SK-N-SH (cell line): Measurements from ENCODE around the gene ZBTB16. TPM values are rescaled to one million over a fixed set of nuclear protein-coding genes. Genes with fewer than 3 reads are reported as not detected.

Experiments
- CTCF ChIA-PET: fragments of 300-600, 350-600 bp; formaldehyde crosslinking; extraction: SDS; loops from one replicate; lab custom pipeline; 2021; lab: Yijun Ruan, JAX
- POLR2A ChIA-PET: fragments of 350-600 bp; sonication (Branson Sonifier 250); formaldehyde crosslinking; extraction: SDS; loops from one replicate; lab custom pipeline; 2020; ENCODE audit warnings: antibody characterized with exemption, inconsistent platforms; lab: Yijun Ruan, JAX
- DNase-seq: peaks from one replicate; pipeline ENCODE4 v3.0.0; 2012
- H2AFZ ChIP-seq: fragments of 200-600 bp; sonication (generic); 2 replicates; pipeline ENCODE4 v1.8.1; 2016; ENCODE audit warnings: antibody characterized with exemption, mild to moderate bottlenecking, low read depth
- H3F3A ChIP-seq: fragments of 200-600 bp; sonication (generic); replicated peaks from 2 replicates; pipeline ENCODE3; 2016; ENCODE audit warnings: antibody characterized with exemption, mild to moderate bottlenecking; ENCODE audit not compliant: insufficient read depth
- H3K27ac ChIP-seq, 2 experiments: fragments of 200-500 bp in 1 of 2; fragments of 200-600 bp in 1 of 2; sonication (Bioruptor generic) in 1 of 2; sonication (generic), shearing (Covaris generic) in 1 of 2; 2 replicates each; pipeline versions ENCODE4 v1.5.1 to v1.6.1; 2014 to 2016; ENCODE audit warnings: low read depth in 2 of 2, inconsistent platforms in 1 of 2, low read length in 1 of 2, mild to moderate bottlenecking in 1 of 2, mixed read lengths in 1 of 2
- H3K27me3 ChIP-seq: fragments of 200-600 bp; sonication (generic), shearing (Covaris generic); 2 replicates; pipeline ENCODE4 v1.6.1; 2016; ENCODE audit warnings: mixed run types; ENCODE audit not compliant: insufficient read depth
- H3K36me3 ChIP-seq, 2 experiments: fragments of 200-500 bp in 1 of 2; fragments of 200-600 bp in 1 of 2; sonication (Bioruptor generic) in 1 of 2; sonication (generic) in 1 of 2; replicated peaks in 1 of 2; 2 replicates each; pipeline versions ENCODE3 to v1.5.1; 2014 to 2016; ENCODE audit warnings: low read length in 1 of 2, mild to moderate bottlenecking in 1 of 2; ENCODE audit not compliant: insufficient read depth in 2 of 2, control insufficient read depth in 1 of 2
- H3K4me1 ChIP-seq, 2 experiments: fragments of 200-500 bp in 1 of 2; fragments of 200-600 bp in 1 of 2; sonication (Bioruptor generic) in 1 of 2; sonication (generic), shearing (Covaris generic) in 1 of 2; 2 replicates each; pipeline versions ENCODE4 v1.5.1 to v1.6.1; 2014 to 2016; ENCODE audit warnings: low read depth in 1 of 2, low read length in 1 of 2, mixed run types in 1 of 2; ENCODE audit not compliant: insufficient read depth in 2 of 2, control insufficient read depth in 1 of 2
- H3K4me2 ChIP-seq: fragments of 200-600 bp; sonication (generic), shearing (Covaris generic); 2 replicates; pipeline ENCODE4 v1.6.1; 2017; ENCODE audit warnings: mixed run types
- H3K4me3 ChIP-seq, 2 experiments: fragments of 200-500 bp in 1 of 2; fragments of 200-600 bp in 1 of 2; sonication (Bioruptor generic) in 1 of 2; sonication (generic), shearing (Covaris generic) in 1 of 2; 2 replicates each; pipeline versions ENCODE4 v1.5.1 to v1.8.1; 2014 to 2016; ENCODE audit warnings: low read depth in 2 of 2, inconsistent platforms in 1 of 2, low read length in 1 of 2, mild to moderate bottlenecking in 1 of 2, mixed read lengths in 1 of 2, moderate library complexity in 1 of 2
- H3K79me2 ChIP-seq: fragments of 200-600 bp; sonication (generic); 2 replicates; pipeline ENCODE4 v1.8.1; 2017; ENCODE audit warnings: mild to moderate bottlenecking; ENCODE audit not compliant: insufficient read depth
- H3K9ac ChIP-seq: fragments of 200-600 bp; sonication (generic); 2 replicates; pipeline ENCODE4 v1.6.1; 2017; ENCODE audit warnings: mixed run types
- H3K9me2 ChIP-seq: fragments of 200-600 bp; sonication (generic); 2 replicates; pipeline ENCODE4 v1.6.1; 2017; ENCODE audit warnings: mixed run types
- H3K9me3 ChIP-seq: fragments of 200-600 bp; sonication (generic); 2 replicates; pipeline ENCODE4 v1.6.1; 2017; ENCODE audit warnings: mixed run types, mild to moderate bottlenecking, moderate library complexity
- H4K20me1 ChIP-seq: fragments of 200-600 bp; sonication (generic); 2 replicates; pipeline ENCODE4 v1.6.1; 2017; ENCODE audit warnings: mild to moderate bottlenecking, mixed run types; ENCODE audit not compliant: insufficient read depth
- ELF1 ChIP-seq: IDR thresholded peaks from 2 replicates; pipeline ENCODE4 v1.4.0; 2012
- EZH2phosphoT487 ChIP-seq: fragments of 200-600 bp; sonication (generic); IDR thresholded peaks from 2 replicates; pipeline ENCODE4 v1.6.1; 2017; ENCODE audit warnings: low read depth, mixed run types, mild to moderate bottlenecking, antibody characterized with exemption, moderate library complexity, borderline replicate concordance
- FOSL2 ChIP-seq: IDR thresholded peaks from 2 replicates; pipeline ENCODE4 v1.4.0; 2012; ENCODE audit warnings: low read depth, mild to moderate bottlenecking, moderate library complexity, borderline replicate concordance
- FOXJ3 ChIP-seq: sonication (generic); formaldehyde crosslinking; IDR thresholded peaks from 2 replicates; pipeline ENCODE4 v1.5.1; 2020; ENCODE audit warnings: mild to moderate bottlenecking, missing genetic modification reagents
- JUND ChIP-seq: IDR thresholded peaks from 2 replicates; pipeline ENCODE4 v1.4.0; 2012
- MEF2A ChIP-seq: IDR thresholded peaks from 2 replicates; pipeline ENCODE4 v1.4.0; 2012; ENCODE audit warnings: low read depth, borderline replicate concordance
- MXI1 ChIP-seq: IDR thresholded peaks from 2 replicates; pipeline ENCODE4 v1.6.1; 2012; ENCODE audit warnings: mild to moderate bottlenecking, low read depth, low read length, improper control_type of control experiment
- NFIC ChIP-seq: IDR thresholded peaks from 2 replicates; pipeline ENCODE4 v1.4.0; 2012; ENCODE audit warnings: borderline replicate concordance
- NRF1 ChIP-seq: IDR thresholded peaks from 2 replicates; pipeline ENCODE4 v1.6.1; 2012; ENCODE audit warnings: low read depth, mild to moderate bottlenecking, low read length
- RCOR1 ChIP-seq: fragments of 150-350 bp; IDR thresholded peaks from 2 replicates; pipeline ENCODE4 v1.6.1; 2017; ENCODE audit warnings: antibody characterized with exemption, low read length
- REST ChIP-seq: IDR thresholded peaks from 2 replicates; pipeline ENCODE4 v1.6.1; 2012; ENCODE audit warnings: mild to moderate bottlenecking, low read depth, low read length, moderate library complexity
- RFX5 ChIP-seq: IDR thresholded peaks from 2 replicates; pipeline ENCODE4 v1.6.1; 2012; ENCODE audit warnings: mild to moderate bottlenecking, improper control_type of control experiment, low read length
- RXRA ChIP-seq: IDR thresholded peaks from 2 replicates; pipeline ENCODE4 v1.4.0; 2012; ENCODE audit warnings: low read depth, mild to moderate bottlenecking, borderline replicate concordance
- SMC3 ChIP-seq: IDR thresholded peaks from 2 replicates; pipeline ENCODE4 v1.6.1; 2012; ENCODE audit warnings: low read depth, low read length, improper control_type of control experiment
- TCF12 ChIP-seq: IDR thresholded peaks from 2 replicates; pipeline ENCODE4 v1.4.0; 2012
- TEAD4 ChIP-seq: IDR thresholded peaks from 2 replicates; pipeline ENCODE4 v1.4.0; 2012; ENCODE audit warnings: mild to moderate bottlenecking, borderline replicate concordance; ENCODE audit not compliant: insufficient read depth
- WGBS: methylation state at CpG from one replicate; pipeline ENCODE4 v1.1.6; 2017; ENCODE audit warnings: low lambda C conversion rate; 5-methylcytosine and 5-hydroxymethylcytosine counted together
- polyA plus RNA-seq, 3 experiments: library from polyadenylated mRNA; depleted of rRNA; stranded (reverse); fragments of >200 nt; gene quantifications; 2 replicates each; pipeline ENCODE4 v1.2.3, GENCODE V29; 2012
- TF ChIP-seq, protein P1 (sequence below): IDR thresholded peaks from 2 replicates; pipeline ENCODE4 v1.4.0; 2012; ENCODE audit warnings: low read depth
- TF ChIP-seq, protein P2 (sequence below): fragments of 150-350 bp; IDR thresholded peaks from 2 replicates; pipeline ENCODE4 v1.6.1; 2016; ENCODE audit warnings: mild to moderate bottlenecking, low read depth, low read length
- TF ChIP-seq, protein P3 (sequence below): IDR thresholded peaks from 2 replicates; pipeline ENCODE4; 2012

The ZBTB16 gene
- polyA plus RNA-seq, 1 of the 3 experiments (the other 2 are of a cell fraction) = not detected

GRCh38 chr11:114060392-114061047 is 1.0 kb downstream of the ZBTB16 start:
- TF ChIP-seq, protein P1, sequence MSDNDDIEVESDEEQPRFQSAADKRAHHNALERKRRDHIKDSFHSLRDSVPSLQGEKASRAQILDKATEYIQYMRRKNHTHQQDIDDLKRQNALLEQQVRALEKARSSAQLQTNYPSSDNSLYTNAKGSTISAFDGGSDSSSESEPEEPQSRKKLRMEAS = no peak
- TF ChIP-seq REST (no peak), TCF12 (no peak), RXRA (no peak), FOSL2 (no peak), RFX5 (no peak), SMC3 (no peak), NFIC (no peak), MXI1 (no peak)
- ChIA-PET CTCF (interaction anchor here (0.7 to 1.6 kb wide), 7 partner anchors 15 to 204 kb away, joined by 3 to 9 read pairs (median 3); no protein-coding TSS in a partner anchor), POLR2A (interaction anchor here (1.0 kb wide), 1 partner anchor 12 kb away, joined by 3 read pairs; no protein-coding TSS in a partner anchor)
- Histone ChIP-seq H3K79me2 (no peaks in the 10 kb centered on the region), H3K36me3 (no peaks in the 10 kb centered on the region), H3K9me3 (no peaks in the 10 kb centered on the region), H3K9me2 (no peaks in the 10 kb centered on the region), H3K4me1 (peaks cover 0 to 7% of the 10 kb centered on the region in 2 experiments; a peak in 2 of 4 replicates), H3K9ac (no peak overlapping the region), H4K20me1 (no peaks in the 10 kb centered on the region), H3F3A (no peaks in the 10 kb centered on the region), H3K27me3 (peaks cover 66% of the 10 kb centered on the region), H3K4me3 (peak overlapping the region; percentile 44 to 62), H2AFZ (peak overlapping the region; percentile 59), H3K4me2 (peak overlapping the region; percentile 84), H3K27ac (no peak overlapping the region)
- 0% methylated on average over 18 of the region's 78 CpGs for WGBS
- peak; percentile 67 for DNase-seq

- no peaks in the 10 kb centered on the region for H3K9me3 ChIP-seq
- H3F3A ChIP-seq = no peaks in the 10 kb centered on the region
- WGBS = 3% methylated on average over 29 of the region's 45 CpGs
- no peaks in the 10 kb centered on the region for H3K79me2 ChIP-seq
- peak overlapping the region; percentile 44 to 62 for H3K4me3 ChIP-seq
- TF ChIP-seq SMC3 (no peak), RFX5 (no peak), ELF1 (no peak), TEAD4 (no peak), FOSL2 (no peak), EZH2phosphoT487 (no peak), FOXJ3 (no peak), RCOR1 (no peak), JUND (no peak), MEF2A (no peak), NRF1 (no peak)
- TF ChIP-seq, protein P2, sequence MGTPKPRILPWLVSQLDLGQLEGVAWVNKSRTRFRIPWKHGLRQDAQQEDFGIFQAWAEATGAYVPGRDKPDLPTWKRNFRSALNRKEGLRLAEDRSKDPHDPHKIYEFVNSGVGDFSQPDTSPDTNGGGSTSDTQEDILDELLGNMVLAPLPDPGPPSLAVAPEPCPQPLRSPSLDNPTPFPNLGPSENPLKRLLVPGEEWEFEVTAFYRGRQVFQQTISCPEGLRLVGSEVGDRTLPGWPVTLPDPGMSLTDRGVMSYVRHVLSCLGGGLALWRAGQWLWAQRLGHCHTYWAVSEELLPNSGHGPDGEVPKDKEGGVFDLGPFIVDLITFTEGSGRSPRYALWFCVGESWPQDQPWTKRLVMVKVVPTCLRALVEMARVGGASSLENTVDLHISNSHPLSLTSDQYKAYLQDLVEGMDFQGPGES = no peak
- TF ChIP-seq, protein P1 = no peak
- TF ChIP-seq, protein P3, sequence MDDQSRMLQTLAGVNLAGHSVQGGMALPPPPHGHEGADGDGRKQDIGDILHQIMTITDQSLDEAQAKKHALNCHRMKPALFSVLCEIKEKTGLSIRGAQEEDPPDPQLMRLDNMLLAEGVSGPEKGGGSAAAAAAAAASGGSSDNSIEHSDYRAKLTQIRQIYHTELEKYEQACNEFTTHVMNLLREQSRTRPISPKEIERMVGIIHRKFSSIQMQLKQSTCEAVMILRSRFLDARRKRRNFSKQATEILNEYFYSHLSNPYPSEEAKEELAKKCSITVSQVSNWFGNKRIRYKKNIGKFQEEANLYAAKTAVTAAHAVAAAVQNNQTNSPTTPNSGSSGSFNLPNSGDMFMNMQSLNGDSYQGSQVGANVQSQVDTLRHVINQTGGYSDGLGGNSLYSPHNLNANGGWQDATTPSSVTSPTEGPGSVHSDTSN = no peak
- DNase-seq = peak; percentile 72
- peaks cover 0 to 7% of the 10 kb centered on the region in 2 experiments; a peak in 2 of 4 replicates for H3K4me1 ChIP-seq
- no peak overlapping the region for H3K9ac ChIP-seq
- peak overlapping the region; percentile 84 for H3K4me2 ChIP-seq
- peak overlapping the region; percentile 59 for H2AFZ ChIP-seq
- H3K36me3 ChIP-seq = no peaks in the 10 kb centered on the region
- H3K27ac ChIP-seq = no peak overlapping the region
- CTCF ChIA-PET = interaction anchor here (0.9 to 1.6 kb wide), 6 partner anchors 14 to 203 kb away, joined by 3 to 9 read pairs (median 4); no protein-coding TSS in a partner anchor
- peaks cover 66% of the 10 kb centered on the region for H3K27me3 ChIP-seq
- no peaks in the 10 kb centered on the region for H4K20me1 ChIP-seq
- H3K9me2 ChIP-seq = no peaks in the 10 kb centered on the region
- POLR2A ChIA-PET = interaction anchor here (1.0 kb wide), 1 partner anchor 12 kb away, joined by 3 read pairs; no protein-coding TSS in a partner anchor
Observed at GRCh38 chr11:114061048-114061680, 1.7 kb downstream of the ZBTB16 start.
